ENCODE data around the gene GJC1.
"Not testable (repeated sequence)": the region's sequence is repeated elsewhere in the genome, so short reads cannot be mapped to it uniquely, and the experiment has no call there.

- not testable (repeated sequence) for TF ChIP-seq CTCF, POLR2A (IDR thresholded peaks at IDR 0.05)
Observed at GRCh38 chr17:44818508-44818907, 11.6 kb downstream of the GJC1 start.

Measured in esophagus squamous epithelium (tissue), 4 donors.